Body of pancreas (tissue), 4 donors: ENCODE results near the gene NUDT3.

Experiments
- CTCF ChIP-seq, 7 experiments: fragments of 450-650 bp in 4 of 7; fragments of 200-600 bp in 3 of 7; sonication (generic) in 3 of 7; IDR thresholded peaks; one replicate each; pipeline ENCODE4 v1.5.1; 2016 to 2019; ENCODE audit warnings: antibody characterized with exemption in 7 of 7
- POLR2A ChIP-seq, 3 donors: fragments of 450-650 bp; IDR thresholded peaks; one replicate each; pipeline ENCODE4 v1.6.1; 2016; ENCODE audit warnings: antibody characterized with exemption in 3 of 3, mild to moderate bottlenecking in 2 of 3

GRCh38 chr6:34249469-34250261, 142.8 kb downstream of the NUDT3 start:
- TF ChIP-seq POLR2A (IDR thresholded peaks at IDR 0.05) (no peak), CTCF (IDR thresholded peaks at IDR 0.05) (no peak)
